ENCODE measurements around the gene ZNRD2. TPM values are rescaled to one million over a fixed set of nuclear protein-coding genes. Genes with fewer than 3 reads are reported as not detected.
A peak's percentile ranks its signal among the peaks of the same experiment; 100 is the strongest.

Gene ZNRD2
- polyA plus RNA-seq, 1 experiment, result 73.3 TPM

GRCh38 chr11:65575568-65576231, 5.4 kb downstream of the ZNRD2 start, which contains the start of gene EHBP1L1:
Gene EHBP1L1 (plus strand): TSS chr11:65576053. CDS start chr11:65576303, 250 bp downstream.
- Histone ChIP-seq H3K27me3 (ENCODE audit: control insufficient read depth, insufficient read depth, low read length) (no peaks in the 10 kb centered on the region), H3K4me3 (ENCODE audit: low read depth, low read length) (peak within 1 kb of the TSS; percentile 74), H3K36me3 (ENCODE audit: control insufficient read depth, insufficient read depth, low read length) (peaks cover 20% of the 10 kb centered on the region)
- no peak for DNase-seq (ENCODE audit: low read depth)
- CTCF ChIA-PET, result interaction anchor here (0.6 to 3.9 kb wide), 9 partner anchors 10 to 242 kb away, joined by 3 to 25 read pairs (median 5); partner anchors contain the start of gene KCNK7
- TF ChIP-seq CTCF (IDR thresholded peaks at IDR 0.05; ENCODE audit: insufficient read depth, low read depth, low read length), result no peak
- POLR2A ChIA-PET, result interaction anchor here (0.6 kb wide), 1 partner anchor 20 kb away, joined by 3 read pairs; no protein-coding TSS in a partner anchor

- no peak for TF ChIP-seq CTCF (IDR thresholded peaks at IDR 0.05; ENCODE audit: insufficient read depth, low read depth, low read length)
- CTCF ChIA-PET, result interaction anchor here (0.6 to 3.9 kb wide), 9 partner anchors 10 to 159 kb away, joined by 3 to 25 read pairs (median 5); partner anchors contain the start of gene KCNK7
- POLR2A ChIA-PET, result interaction anchor here (0.6 kb wide), 1 partner anchor 144 kb away, joined by 9 read pairs; no protein-coding TSS in a partner anchor
- Histone ChIP-seq H3K36me3 (ENCODE audit: control insufficient read depth, insufficient read depth, low read length) (peaks cover 27% of the 10 kb centered on the region), H3K27me3 (ENCODE audit: control insufficient read depth, insufficient read depth, low read length) (no peaks in the 10 kb centered on the region), H3K4me3 (ENCODE audit: low read depth, low read length) (peak overlapping the region; percentile 74)
- DNase-seq (ENCODE audit: low read depth), result no peak
These were observed 6.1 kb downstream of the ZNRD2 start for GRCh38 chr11:65576232-65576866.

GRCh38 chr11:65576867-65577755, 6.8 kb downstream of the ZNRD2 start:
- TF ChIP-seq CTCF (IDR thresholded peaks at IDR 0.05; ENCODE audit: insufficient read depth, low read depth, low read length), result no peak
- DNase-seq (ENCODE audit: low read depth), result no peak

GRCh38 chr11:65577756-65578109, 7.5 kb downstream of the ZNRD2 start:
- Histone ChIP-seq H3K36me3 (ENCODE audit: control insufficient read depth, insufficient read depth, low read length) (peaks cover 30% of the 10 kb centered on the region), H3K27me3 (ENCODE audit: control insufficient read depth, insufficient read depth, low read length) (no peaks in the 10 kb centered on the region), H3K4me3 (ENCODE audit: low read depth, low read length) (peak overlapping the region; percentile 74)
- no peak for DNase-seq (ENCODE audit: low read depth)
- TF ChIP-seq CTCF (IDR thresholded peaks at IDR 0.05; ENCODE audit: insufficient read depth, low read depth, low read length), result no peak
- ChIA-PET POLR2A (no interaction called here), CTCF (interaction anchor here (1.0 to 3.9 kb wide), 6 partner anchors 9 to 37 kb away, joined by 3 to 25 read pairs (median 8); partner anchors contain the start of genes KCNK7 and PCNX3)

More at GRCh38 chr11:65576867-65577755, 6.8 kb downstream of the ZNRD2 start:
- ChIA-PET POLR2A (interaction anchor here (0.6 kb wide), 1 partner anchor 145 kb away, joined by 9 read pairs; no protein-coding TSS in a partner anchor), CTCF (interaction anchor here (0.6 to 3.9 kb wide), 10 partner anchors 9 to 160 kb away, joined by 3 to 25 read pairs (median 4); partner anchors contain the start of genes KCNK7 and PCNX3)
- Histone ChIP-seq H3K4me3 (ENCODE audit: low read depth, low read length) (peak overlapping the region; percentile 74), H3K36me3 (ENCODE audit: control insufficient read depth, insufficient read depth, low read length) (peaks cover 30% of the 10 kb centered on the region), H3K27me3 (ENCODE audit: control insufficient read depth, insufficient read depth, low read length) (no peaks in the 10 kb centered on the region)

All from BJ (cell line).